K562 (cell line): ENCODE results near the gene ZNF747. TPM values are rescaled to one million over a fixed set of nuclear protein-coding genes. Genes with fewer than 3 reads are reported as not detected.

Experiments
- CEBPG ChIP-seq, 3 experiments: fragments of 200-800 bp in 1 of 3; sonication (Bioruptor generic) in 1 of 3; sonication (generic) in 1 of 3; formaldehyde crosslinking in 1 of 3; IDR thresholded peaks in 2 of 3; conservative IDR thresholded peaks in 1 of 3; 2 replicates each; pipeline versions ENCODE4 v1.6.1 to v1.8.0; 2016 to 2022; ENCODE audit warnings: missing compliant biosample characterization in 2 of 3, missing genetic modification characterization in 2 of 3, mild to moderate bottlenecking in 1 of 3, missing genetic modification reagents in 1 of 3
- CGGBP1 ChIP-seq: fragments of 250-450 bp; sonication (Bioruptor Pico); IDR thresholded peaks from 2 replicates; pipeline ENCODE4 v1.9.0; 2021; ENCODE audit warnings: mild to moderate bottlenecking
- DACH1 ChIP-seq: fragments of 450-650 bp; IDR thresholded peaks from 2 replicates; pipeline ENCODE4 v1.6.1; 2018; ENCODE audit not compliant: partially characterized antibody
- E2F4 ChIP-seq: sonication (generic); formaldehyde crosslinking; IDR thresholded peaks from 2 replicates; pipeline ENCODE4 v1.8.0; 2022; ENCODE audit warnings: mild to moderate bottlenecking, low read depth, missing genetic modification reagents
- ETV1 ChIP-seq: fragments of 450-650 bp; conservative IDR thresholded peaks from 2 replicates; pipeline ENCODE4 v1.6.1; 2016; ENCODE audit warnings: missing genetic modification characterization, control low read depth, low read depth, missing compliant biosample characterization
- HEY1 ChIP-seq: fragments of 250-450 bp; sonication (Bioruptor Pico); IDR thresholded peaks from 2 replicates; pipeline ENCODE4 v1.5.0; 2020; ENCODE audit warnings: mild to moderate bottlenecking, moderate library complexity, borderline replicate concordance
- PHF20 ChIP-seq: fragments of 450-650 bp; IDR thresholded peaks from 2 replicates; pipeline ENCODE4 v1.6.1; 2018; ENCODE audit not compliant: partially characterized antibody
- SAP30 ChIP-seq: fragments of 200-600 bp; sonication (generic); IDR thresholded peaks from 2 replicates; pipeline ENCODE4 v1.6.1; 2012; ENCODE audit warnings: borderline replicate concordance, low read depth, mild to moderate bottlenecking, moderate library complexity, low read length, control low read depth, inconsistent platforms; ENCODE audit not compliant: insufficient read depth, poor library complexity, severe bottlenecking
- SMARCC2 ChIP-seq: fragments of 450-650 bp; IDR thresholded peaks from 2 replicates; pipeline ENCODE4 v1.6.1; 2017; ENCODE audit warnings: antibody characterized with exemption, moderate library complexity, mild to moderate bottlenecking, low read depth
- SRSF3 ChIP-seq: fragments of 200-400 bp; formaldehyde crosslinking; IDR thresholded peaks from 2 replicates; pipeline ENCODE4 v1.6.1; 2016; ENCODE audit warnings: mild to moderate bottlenecking, low read length, moderate library complexity; ENCODE audit not compliant: insufficient read depth
- TCFL5 ChIP-seq: fragments of 250-450 bp; sonication (Bioruptor Pico); conservative IDR thresholded peaks from 2 replicates; pipeline ENCODE4 v1.6.1; 2021; ENCODE audit warnings: mild to moderate bottlenecking, moderate library complexity, matching md5 sums
- TSHZ1 ChIP-seq: fragments of 250-450 bp; sonication (Bioruptor Pico); IDR thresholded peaks from 2 replicates; pipeline ENCODE4 v1.4.0; 2020; ENCODE audit warnings: mild to moderate bottlenecking, moderate library complexity
- XRCC4 ChIP-seq: IDR thresholded peaks from one replicate; pipeline ENCODE4 v1.6.1; 2011; ENCODE audit not compliant: insufficient read depth, insufficient read length; ENCODE audit errors: extremely low read depth
- ZBTB12 ChIP-seq: fragments of 250-450 bp; sonication (Bioruptor Pico); IDR thresholded peaks from 2 replicates; pipeline ENCODE4 v1.4.0; 2020
- ZHX1 ChIP-seq: fragments of 150-350 bp; conservative IDR thresholded peaks from 2 replicates; pipeline ENCODE4 v1.6.1; 2014; ENCODE audit warnings: low read length
- ZNF507 ChIP-seq: conservative IDR thresholded peaks from 2 replicates; pipeline ENCODE4 v1.6.1; 2017; ENCODE audit warnings: missing genetic modification characterization, missing compliant biosample characterization
- ZNF717 ChIP-seq: fragments of 250-450 bp; sonication (Bioruptor Pico); IDR thresholded peaks from 2 replicates; pipeline ENCODE4 v1.5.0; 2021
- ZNF76 ChIP-seq: fragments of 250-450 bp; sonication (Bioruptor Pico); IDR thresholded peaks from 2 replicates; pipeline ENCODE4 v1.4.0; 2020; ENCODE audit warnings: mild to moderate bottlenecking, moderate library complexity, borderline replicate concordance
- polyA plus RNA-seq, 8 experiments: library from polyadenylated mRNA; depleted of rRNA in 4 of 8; stranded (reverse) in 5 of 8; unstranded in 3 of 8; fragments of >200 nt; fragmentation: Nextera tagmentation in 2 of 8; fragmentation: Illumina TruSeq in 1 of 8; extraction: Ambion mirVana in 2 of 8; extraction: Trizol in 1 of 8; gene quantifications; 2 replicates each; pipeline versions ENCODE4 v1.2.1 to v1.2.3, GENCODE V29; 2011 to 2014; ENCODE audit warnings: inconsistent platforms in 1 of 8, missing spikeins in 1 of 8
- total RNA-seq, 7 experiments: library from RNA; depleted of rRNA in 6 of 7; stranded (reverse); fragments of >200 nt in 6 of 7; fragmentation: Illumina TruSeq in 2 of 7; extraction: Trizol in 2 of 7; gene quantifications; 2 replicates each; pipeline versions ENCODE4 v1.2.1 to v1.2.3, GENCODE V29; 2011 to 2021; ENCODE audit warnings: low replicate concordance in 1 of 7

Gene ZNF747
- total and polyA plus RNA-seq, 9 of the 15 experiments (the other 6 are each of a cell fraction or from before 2014, with no cell fraction given): 0.14 to 3.3 (median 1.5) TPM

GRCh38 chr16:30491744-30492308, 42.8 kb downstream of the ZNF747 start (continued):
- TF ChIP-seq XRCC4: no peak
- TF ChIP-seq DACH1: no peak
- peak; percentile 57; the same call in 1 of the 2 replicates for TF ChIP-seq SMARCC2
- no peak for TF ChIP-seq ZNF507 (tag)
- TF ChIP-seq SRSF3: no peak
- TF ChIP-seq E2F4 (CRISPR knock-in tag): no peak
- no peak for TF ChIP-seq HEY1 (CRISPR knock-in tag)
- no peak for TF ChIP-seq ZBTB12
- no peak for TF ChIP-seq TSHZ1
- no peak for TF ChIP-seq ZNF76
- TF ChIP-seq ETV1 (tag): peak; percentile 65; the same call in 1 of the 2 replicates
- TF ChIP-seq SAP30: no peak
- TF ChIP-seq CGGBP1 (CRISPR knock-in tag): no peak
- TF ChIP-seq CEBPG (CRISPR knock-in tag; IDR thresholded peaks at IDR 0.05): no peak; the same call in 1 of the 2 replicates
- TF ChIP-seq CEBPG (tag; conservative IDR thresholded peaks at IDR 0.05 in 1 of 2, IDR thresholded peaks at IDR 0.05 in 1 of 2): no peak
- no peak for TF ChIP-seq TCFL5 (CRISPR knock-in tag)
- TF ChIP-seq ZNF717 (CRISPR knock-in tag): no peak
- TF ChIP-seq ZHX1: no peak
- peak; percentile 62 for TF ChIP-seq PHF20
